CD4-positive, alpha-beta T cell (primary cell): ENCODE measurements around the gene PEF1. TPM values are rescaled to one million over a fixed set of nuclear protein-coding genes. Genes with fewer than 3 reads are reported as not detected.
A peak's percentile ranks its signal among the peaks of the same experiment; 100 is the strongest.

Source experiments
- ATAC-seq: fragments of 200-7000 bp; cut with Tn5 transposase; one replicate; pipeline ENCODE4 v1.10.0; 2022; ENCODE audit warnings: mild to moderate bottlenecking; ENCODE audit not compliant: poor library complexity
- CTCF ChIA-PET: fragments of 350-600 bp; sonication (Branson Sonifier 250); formaldehyde crosslinking; loops from one replicate; lab custom pipeline; 2021; ENCODE audit warnings: antibody characterized with exemption, inconsistent platforms; lab: Charles Lee
- POLR2A ChIA-PET: fragments of 350-600 bp; sonication (Branson Sonifier 250); formaldehyde crosslinking; loops from one replicate; lab custom pipeline; 2021; ENCODE audit warnings: antibody characterized with exemption, inconsistent platforms; lab: Charles Lee
- DNase-seq, 14 experiments: peaks; one replicate each; pipeline ENCODE4 v3.0.0-alpha.2; 2013 to 2020; ENCODE audit warnings: mixed read lengths in 2 of 14
- H3K27ac ChIP-seq, 2 donors: one replicate each; pipeline versions ENCODE4 v1.5.1 to v1.7.0; 2013; ENCODE audit warnings: low read length in 2 of 2, low read depth in 1 of 2, mild to moderate bottlenecking in 1 of 2
- H3K27me3 ChIP-seq, 2 experiments: 1 replicate in 1 of 2; 2 replicates in 1 of 2; pipeline versions ENCODE4 v1.6.1 to v1.7.0; 2013; ENCODE audit warnings: low read length in 2 of 2, control low read depth in 1 of 2, mild to moderate bottlenecking in 1 of 2, moderate library complexity in 1 of 2; ENCODE audit not compliant: insufficient read depth in 2 of 2, control insufficient read depth in 1 of 2
- H3K36me3 ChIP-seq: one replicate; pipeline ENCODE4 v1.6.1; 2013; ENCODE audit warnings: low read length, control low read depth; ENCODE audit not compliant: insufficient read depth
- H3K4me1 ChIP-seq: one replicate; pipeline ENCODE4 v1.6.1; 2013; ENCODE audit warnings: low read length, control low read depth; ENCODE audit not compliant: insufficient read depth
- H3K4me3 ChIP-seq: one replicate; pipeline ENCODE4 v1.5.1; 2013; ENCODE audit warnings: mild to moderate bottlenecking, low read length, moderate library complexity
- H3K9me3 ChIP-seq, 2 experiments: 1 replicate in 1 of 2; 2 replicates in 1 of 2; pipeline versions ENCODE4 v1.6.1 to v1.7.0; 2013; ENCODE audit warnings: low read length in 2 of 2, mild to moderate bottlenecking in 2 of 2, control low read depth in 1 of 2, moderate library complexity in 1 of 2; ENCODE audit not compliant: control insufficient read depth in 1 of 2, insufficient read depth in 1 of 2
- H3K27ac Mint-ChIP-seq: one replicate; pipeline ENCODE4 v1.8.0; 2020; ENCODE audit warnings: mixed read lengths
- H3K27me3 Mint-ChIP-seq: one replicate; pipeline ENCODE4 v1.8.0; 2021; ENCODE audit warnings: mixed read lengths
- H3K36me3 Mint-ChIP-seq: one replicate; pipeline ENCODE4 v1.8.0; 2021; ENCODE audit warnings: low read depth, mixed read lengths
- H3K4me1 Mint-ChIP-seq: one replicate; pipeline ENCODE4 v1.8.0; 2021; ENCODE audit warnings: low read depth, mixed read lengths
- H3K4me3 Mint-ChIP-seq: one replicate; pipeline ENCODE4 v1.8.0; 2020; ENCODE audit warnings: mild to moderate bottlenecking, mixed read lengths
- H3K9me3 Mint-ChIP-seq: one replicate; pipeline ENCODE4 v1.8.0; 2020; ENCODE audit warnings: mixed read lengths
- intact Hi-C, 2 experiments: fragments of 100-400 bp; cut with DNase I in 1 of 2; cut with micrococcal nuclease in 1 of 2; formaldehyde crosslinking; loops; one replicate each; pipeline versions ENCODE4 v1.15.1 to v1.9.0; 2023 to 2025; cut with DNase I, micrococcal nuclease
- total RNA-seq, 174 experiments: library from RNA in 2 of 174; stranded (reverse) in 2 of 174; gene quantifications; one replicate each; pipeline ENCODE4 v1.2.3 and lab custom pipeline; 2021 to 2026
- TF ChIP-seq, protein P1 (sequence below): fragments of 200-600 bp; IDR thresholded peaks from one replicate; pipeline ENCODE4 v1.8.0; 2022; ENCODE audit warnings: antibody characterized with exemption, mild to moderate bottlenecking

Gene PEF1
- total RNA-seq, 2 experiments from 2014 or later, result 42.3 to 45.9 TPM

DNA sequence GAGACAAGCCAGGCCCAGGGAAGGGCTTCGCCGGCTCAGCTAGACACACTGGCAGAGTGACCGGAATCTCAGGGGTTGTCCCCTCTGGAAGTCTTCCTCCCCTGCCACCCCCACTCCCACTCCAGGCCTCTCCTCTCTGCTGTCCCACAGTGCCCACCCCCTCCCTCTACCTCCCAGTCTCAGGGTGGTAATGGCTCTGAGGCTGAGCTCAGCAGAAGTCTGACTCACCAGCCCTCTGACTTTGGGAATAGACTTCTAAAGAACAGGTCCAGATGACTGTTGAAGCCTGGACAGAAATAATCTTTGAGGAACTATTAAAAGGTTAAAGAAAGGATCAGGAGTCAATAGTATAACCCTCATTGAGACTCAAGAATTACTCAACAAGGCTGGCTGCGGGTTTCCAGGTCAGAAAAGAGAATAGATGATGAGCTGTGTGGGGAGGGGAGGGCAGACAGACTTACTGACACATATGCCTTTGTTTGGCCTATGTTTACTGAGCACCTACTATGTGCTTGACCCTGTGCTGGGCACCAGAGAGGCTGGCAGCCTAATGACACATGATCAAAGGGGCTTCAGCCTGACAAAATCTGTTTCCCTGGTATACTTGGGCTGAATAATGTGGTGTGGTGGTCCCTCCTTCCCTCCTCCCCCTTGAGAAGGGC lies 19.0 kb downstream of the PEF1 start:
- intact Hi-C loops, result no loop called here
- ATAC-seq (no peak), DNase-seq (peak in 1 of 14 experiments; percentile 18)
- POLR2A ChIA-PET, result no interaction called here
- TF ChIP-seq, protein P1, sequence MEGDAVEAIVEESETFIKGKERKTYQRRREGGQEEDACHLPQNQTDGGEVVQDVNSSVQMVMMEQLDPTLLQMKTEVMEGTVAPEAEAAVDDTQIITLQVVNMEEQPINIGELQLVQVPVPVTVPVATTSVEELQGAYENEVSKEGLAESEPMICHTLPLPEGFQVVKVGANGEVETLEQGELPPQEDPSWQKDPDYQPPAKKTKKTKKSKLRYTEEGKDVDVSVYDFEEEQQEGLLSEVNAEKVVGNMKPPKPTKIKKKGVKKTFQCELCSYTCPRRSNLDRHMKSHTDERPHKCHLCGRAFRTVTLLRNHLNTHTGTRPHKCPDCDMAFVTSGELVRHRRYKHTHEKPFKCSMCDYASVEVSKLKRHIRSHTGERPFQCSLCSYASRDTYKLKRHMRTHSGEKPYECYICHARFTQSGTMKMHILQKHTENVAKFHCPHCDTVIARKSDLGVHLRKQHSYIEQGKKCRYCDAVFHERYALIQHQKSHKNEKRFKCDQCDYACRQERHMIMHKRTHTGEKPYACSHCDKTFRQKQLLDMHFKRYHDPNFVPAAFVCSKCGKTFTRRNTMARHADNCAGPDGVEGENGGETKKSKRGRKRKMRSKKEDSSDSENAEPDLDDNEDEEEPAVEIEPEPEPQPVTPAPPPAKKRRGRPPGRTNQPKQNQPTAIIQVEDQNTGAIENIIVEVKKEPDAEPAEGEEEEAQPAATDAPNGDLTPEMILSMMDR, result no peak
- Mint-ChIP-seq H3K36me3 (peaks cover 46% of the 10 kb centered on the region), H3K9me3 (no peaks in the 10 kb centered on the region), H3K4me1 (no peaks in the 10 kb centered on the region), H3K27me3 (peaks cover 4% of the 10 kb centered on the region), H3K27ac (no peak overlapping the region), H3K4me3 (no peak overlapping the region)
- no peaks in the 10 kb centered on the region for H3K4me1 ChIP-seq
- no peak overlapping the region for H3K27ac ChIP-seq
- H3K9me3 ChIP-seq, result no peaks in the 10 kb centered on the region
- peaks cover 38% of the 10 kb centered on the region for H3K36me3 ChIP-seq
- CTCF ChIA-PET, result no interaction called here
- no peaks in the 10 kb centered on the region for H3K27me3 ChIP-seq
- no peak overlapping the region for H3K4me3 ChIP-seq

DNA sequence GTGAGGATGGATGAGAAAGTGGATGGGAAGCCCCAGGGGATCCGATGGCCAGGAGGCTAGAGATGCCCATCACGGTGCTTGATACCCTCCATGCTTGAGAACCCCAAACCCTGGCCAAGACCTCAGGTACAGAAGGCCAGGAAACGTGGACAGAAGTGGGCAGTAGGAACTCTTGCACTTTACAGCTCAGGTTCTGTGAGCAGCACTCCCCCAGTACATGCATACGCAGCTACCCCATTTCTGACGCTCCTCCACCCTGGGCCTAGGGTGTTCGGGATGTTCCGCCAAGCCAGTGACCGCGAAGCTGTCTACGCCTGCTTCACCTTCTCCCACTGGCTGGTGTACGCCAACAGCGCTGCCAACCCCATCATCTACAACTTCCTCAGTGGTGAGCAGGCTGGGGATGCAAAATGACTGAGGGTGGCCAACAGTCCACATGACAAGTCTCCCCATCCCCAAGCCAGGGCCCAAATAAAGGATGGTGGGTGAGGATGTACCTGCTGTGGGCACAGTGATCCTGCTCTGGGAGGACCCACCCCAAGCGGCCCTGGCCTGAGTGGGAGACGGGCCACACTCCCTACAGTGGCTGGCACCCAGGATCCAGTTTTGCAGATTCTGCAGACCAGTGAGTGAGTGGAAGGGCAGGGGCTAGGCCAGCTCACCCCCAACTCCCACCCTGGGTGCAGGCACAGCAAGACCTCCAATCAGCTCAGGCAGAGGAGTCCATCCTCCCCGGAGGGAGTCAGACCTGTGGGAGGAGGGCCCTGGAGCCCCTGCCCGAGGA lies 19.8 kb downstream of the PEF1 start:
- ATAC-seq (no peak), DNase-seq (no peak)
- H3K4me3 Mint-ChIP-seq, result no peak overlapping the region
- H3K27me3 ChIP-seq, result no peaks in the 10 kb centered on the region
- no peak overlapping the region for H3K27ac Mint-ChIP-seq
- ChIA-PET CTCF (no interaction called here), POLR2A (no interaction called here)
- H3K4me1 ChIP-seq, result no peaks in the 10 kb centered on the region
- TF ChIP-seq, protein P1, result no peak
- H3K36me3 Mint-ChIP-seq, result peaks cover 38% of the 10 kb centered on the region
- no peaks in the 10 kb centered on the region for H3K4me1 Mint-ChIP-seq
- no peak overlapping the region for H3K27ac ChIP-seq
- H3K4me3 ChIP-seq, result no peak overlapping the region
- H3K9me3 ChIP-seq, result no peaks in the 10 kb centered on the region
- H3K9me3 Mint-ChIP-seq, result no peaks in the 10 kb centered on the region
- intact Hi-C loops, result no loop called here
- H3K27me3 Mint-ChIP-seq, result peaks cover 7% of the 10 kb centered on the region
- peaks cover 30% of the 10 kb centered on the region for H3K36me3 ChIP-seq

DNA sequence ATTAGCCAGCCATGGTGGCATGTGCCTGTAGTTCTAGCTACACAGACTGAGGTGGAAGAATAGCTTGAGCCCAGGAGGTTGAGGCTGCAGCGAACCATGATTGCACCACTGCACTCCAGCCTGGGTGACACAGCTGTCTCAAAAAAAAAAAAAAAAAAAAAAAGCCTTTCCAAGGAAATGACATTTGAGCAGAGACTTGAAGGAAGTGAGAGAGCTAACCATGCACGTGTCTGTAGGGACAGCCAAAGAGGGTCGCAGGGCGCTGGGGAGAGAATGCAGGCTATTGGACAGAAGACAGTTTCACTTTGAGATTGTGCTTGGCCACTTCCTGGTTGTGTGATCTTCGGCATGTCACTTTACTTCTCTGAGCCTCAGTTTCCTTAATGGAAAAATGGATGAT lies 20.4 kb downstream of the PEF1 start:
- Mint-ChIP-seq H3K4me1 (no peaks in the 10 kb centered on the region), H3K27ac (no peak overlapping the region), H3K27me3 (peaks cover 13% of the 10 kb centered on the region), H3K36me3 (peaks cover 32% of the 10 kb centered on the region), H3K9me3 (no peaks in the 10 kb centered on the region), H3K4me3 (no peak overlapping the region)
- intact Hi-C loops, result no loop called here
- Histone ChIP-seq H3K9me3 (no peaks in the 10 kb centered on the region), H3K4me3 (no peak overlapping the region), H3K27ac (no peak overlapping the region), H3K27me3 (peaks cover 3 to 4% of the 10 kb centered on the region in 2 experiments), H3K4me1 (no peaks in the 10 kb centered on the region), H3K36me3 (peaks cover 24% of the 10 kb centered on the region)
- TF ChIP-seq, protein P1, result no peak
- CTCF ChIA-PET, result no interaction called here
- POLR2A ChIA-PET, result no interaction called here
- no peak for DNase-seq
- ATAC-seq, result no peak
